ACC112 (cell line): ENCODE measurements around the gene SNAP25.

ENCODE experiments used
- H2AFZ ChIP-seq: fragments of 200-600 bp; sonication (generic); one replicate; pipeline ENCODE4 v1.6.0; 2017; ENCODE audit warnings: antibody characterized with exemption, low read length; ENCODE audit not compliant: unreplicated experiment
- H3K27ac ChIP-seq: fragments of 200-600 bp; sonication (generic); 2 replicates; pipeline ENCODE4 v1.5.1; 2014; ENCODE audit warnings: low read depth, mild to moderate bottlenecking, antibody characterized with exemption, low read length, moderate library complexity
- H3K27me3 ChIP-seq: fragments of 200-600 bp; sonication (generic); 2 replicates; pipeline ENCODE4 v1.6.1; 2014; ENCODE audit warnings: mild to moderate bottlenecking, antibody characterized with exemption, low read length, moderate library complexity, mixed read lengths; ENCODE audit not compliant: insufficient read depth
- H3K36me3 ChIP-seq: fragments of 200-600 bp; sonication (generic); 2 replicates; pipeline ENCODE4 v1.6.1; 2016; ENCODE audit warnings: mild to moderate bottlenecking, antibody characterized with exemption, low read length, moderate library complexity, mixed read lengths; ENCODE audit not compliant: insufficient read depth
- H3K4me1 ChIP-seq: fragments of 200-600 bp; sonication (generic); one replicate; pipeline ENCODE4 v1.6.1; 2016; ENCODE audit warnings: low read length, mixed read lengths; ENCODE audit not compliant: insufficient read depth, unreplicated experiment, control insufficient read depth
- H3K4me3 ChIP-seq: fragments of 200-600 bp; sonication (generic); 2 replicates; pipeline ENCODE4 v1.5.1; 2014; ENCODE audit warnings: mild to moderate bottlenecking, low read depth, low read length
- H3K79me2 ChIP-seq: fragments of 200-600 bp; sonication (generic); one replicate; pipeline ENCODE4 v1.6.0; 2016; ENCODE audit warnings: low read length; ENCODE audit not compliant: control insufficient read depth, unreplicated experiment, insufficient read depth

The SNAP25 gene

DNA sequence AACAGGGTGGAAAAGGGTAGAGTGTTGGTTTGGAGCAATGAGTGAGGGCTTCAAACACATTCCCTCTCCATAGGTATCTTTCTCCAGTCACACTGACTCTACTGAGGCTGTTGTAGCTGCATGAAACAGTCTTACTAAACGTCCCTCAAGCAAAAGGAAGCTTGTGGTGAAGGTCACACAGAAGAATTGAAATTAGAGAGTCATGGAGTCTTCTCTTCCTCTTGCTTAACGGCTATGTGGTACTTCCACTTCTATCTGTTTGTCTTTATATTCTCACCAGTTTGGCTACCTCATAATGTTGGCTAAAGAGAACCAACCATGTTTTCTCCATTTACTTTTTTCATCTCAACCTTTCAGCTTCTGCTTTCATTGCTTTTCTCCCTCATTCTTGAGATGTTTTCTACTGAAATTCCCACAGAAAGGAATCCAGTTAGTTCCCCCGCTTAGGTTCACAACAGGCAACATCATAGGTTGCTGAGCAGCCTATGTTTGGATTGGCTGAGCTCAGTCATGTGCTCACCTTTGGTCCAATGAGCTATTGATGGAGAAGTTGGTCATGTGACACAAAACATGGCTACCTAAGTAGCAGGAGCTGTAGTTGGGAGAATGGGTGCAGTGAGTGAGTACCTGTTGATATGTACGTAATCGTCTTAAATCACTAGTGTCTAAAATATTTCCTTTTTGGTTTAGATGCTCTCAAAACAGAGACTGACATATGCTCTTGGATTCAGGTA, 99.8 kb downstream of the SNAP25 start:
- peaks cover 35% of the 10 kb centered on the region for H3K4me1 ChIP-seq
- H2AFZ ChIP-seq, result no peak overlapping the region
- H3K79me2 ChIP-seq, result no peaks in the 10 kb centered on the region
- no peaks in the 10 kb centered on the region for H3K36me3 ChIP-seq
- H3K4me3 ChIP-seq, result no peak overlapping the region
- no peak overlapping the region for H3K27ac ChIP-seq
- no peaks in the 10 kb centered on the region for H3K27me3 ChIP-seq

DNA sequence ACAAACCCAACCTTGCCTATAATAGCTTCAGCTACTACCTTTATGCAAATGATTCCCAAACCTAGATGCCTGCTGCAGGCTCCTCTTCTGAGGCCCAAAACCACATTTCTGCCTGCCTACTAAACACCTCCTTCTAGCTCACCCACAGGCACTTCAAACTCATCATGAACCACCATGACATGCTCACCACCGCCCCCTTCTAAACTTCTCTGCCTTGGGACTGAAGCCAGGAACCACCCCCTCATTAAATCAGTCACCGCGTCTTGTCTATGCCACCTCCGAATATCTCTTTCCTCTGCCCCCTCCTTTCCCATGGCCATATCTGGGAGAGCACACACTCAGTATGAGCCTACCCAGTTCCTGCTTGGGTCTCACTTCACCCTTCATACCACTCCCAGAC, 101.2 kb downstream of the SNAP25 start:
- no peaks in the 10 kb centered on the region for H3K36me3 ChIP-seq
- no peaks in the 10 kb centered on the region for H3K79me2 ChIP-seq
- no peak overlapping the region for H3K4me3 ChIP-seq
- no peak overlapping the region for H2AFZ ChIP-seq
- H3K27me3 ChIP-seq, result no peaks in the 10 kb centered on the region
- H3K27ac ChIP-seq, result no peak overlapping the region
- peaks cover 21% of the 10 kb centered on the region for H3K4me1 ChIP-seq

DNA sequence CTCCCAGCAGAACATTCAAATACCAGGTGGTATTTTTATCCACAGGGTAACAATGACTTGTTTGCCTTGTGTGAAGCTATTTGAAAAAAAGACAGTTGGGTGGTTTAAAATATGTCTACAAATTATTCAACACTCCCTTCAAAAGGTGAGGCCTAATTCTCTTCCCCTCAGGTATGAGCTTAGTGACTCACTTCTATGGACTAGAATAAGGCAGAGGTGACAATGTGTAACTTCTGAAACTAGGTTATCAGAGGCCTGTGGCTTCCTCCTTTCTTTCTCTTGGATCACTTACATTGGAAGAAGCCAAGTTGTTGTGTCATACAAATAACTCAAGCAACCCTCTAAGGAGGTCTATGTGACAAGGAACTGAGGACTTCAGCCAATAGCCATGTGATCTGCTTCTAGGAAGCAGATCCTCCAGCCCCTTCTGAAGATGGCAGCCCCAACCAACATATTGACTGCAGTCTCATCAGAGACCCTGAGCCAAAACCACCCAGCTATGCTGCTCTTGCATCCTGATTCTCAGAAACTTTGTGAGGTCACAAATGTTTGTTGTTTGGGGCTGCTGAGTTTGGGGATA, 102.6 kb downstream of the SNAP25 start:
- Histone ChIP-seq H3K27ac (no peak overlapping the region), H3K4me1 (peaks cover 16% of the 10 kb centered on the region)

DNA sequence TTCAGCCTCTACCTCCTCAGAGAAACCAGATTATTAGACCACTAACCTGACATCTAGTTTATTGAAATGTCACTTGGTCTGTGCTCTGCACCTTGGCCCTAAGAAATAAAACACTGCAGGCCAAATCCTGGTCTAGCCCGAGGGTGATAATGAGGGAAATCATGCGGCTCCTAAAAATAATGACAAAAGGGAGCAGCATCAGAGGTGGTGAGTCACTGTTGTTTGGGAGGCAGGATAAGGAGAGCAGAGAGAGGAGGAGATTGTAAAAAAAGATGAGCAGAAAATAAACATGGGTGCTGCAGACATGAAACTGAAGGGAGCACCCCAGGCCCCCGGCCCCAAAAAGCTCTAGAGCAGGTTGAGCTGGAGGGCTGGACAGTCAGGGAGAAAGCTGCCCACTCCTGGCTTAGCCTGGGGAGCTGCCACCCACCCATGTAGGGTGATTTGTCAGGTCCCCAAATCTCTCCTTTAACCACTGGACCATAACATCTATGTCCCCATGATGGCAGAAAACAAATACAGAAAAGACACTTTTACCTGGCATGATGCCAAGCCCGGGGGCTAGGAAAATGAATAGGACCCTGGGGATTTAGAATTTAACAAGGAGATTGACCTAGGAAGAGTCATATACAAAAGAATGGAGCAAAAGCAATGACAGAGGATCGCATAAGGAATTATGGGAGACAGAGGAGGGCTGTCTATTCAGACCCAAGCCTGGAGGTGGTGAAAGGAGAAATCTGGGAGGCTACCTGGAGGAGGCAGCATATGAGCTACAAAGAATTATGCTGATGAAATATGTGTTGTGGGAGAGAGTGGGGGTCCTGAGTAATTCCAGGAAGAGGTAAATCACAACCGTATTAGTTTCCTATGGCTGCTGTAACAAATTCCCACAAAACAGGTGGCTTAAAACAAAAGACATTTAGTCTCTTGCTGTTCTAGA, 103.7 kb downstream of the SNAP25 start:
- H3K79me2 ChIP-seq, result no peaks in the 10 kb centered on the region
- no peaks in the 10 kb centered on the region for H3K27me3 ChIP-seq
- no peaks in the 10 kb centered on the region for H3K36me3 ChIP-seq
- H3K4me1 ChIP-seq, result peaks cover 16% of the 10 kb centered on the region
- no peak overlapping the region for H3K4me3 ChIP-seq
- H2AFZ ChIP-seq, result peak overlapping the region; percentile 46
- H3K27ac ChIP-seq, result no peak overlapping the region

More for the DNA sequence above, 102.6 kb downstream of the SNAP25 start:
- H3K36me3 ChIP-seq, result no peaks in the 10 kb centered on the region
- H3K4me3 ChIP-seq, result no peak overlapping the region
- H2AFZ ChIP-seq, result no peak overlapping the region
- H3K27me3 ChIP-seq, result no peaks in the 10 kb centered on the region
- H3K79me2 ChIP-seq, result no peaks in the 10 kb centered on the region

DNA sequence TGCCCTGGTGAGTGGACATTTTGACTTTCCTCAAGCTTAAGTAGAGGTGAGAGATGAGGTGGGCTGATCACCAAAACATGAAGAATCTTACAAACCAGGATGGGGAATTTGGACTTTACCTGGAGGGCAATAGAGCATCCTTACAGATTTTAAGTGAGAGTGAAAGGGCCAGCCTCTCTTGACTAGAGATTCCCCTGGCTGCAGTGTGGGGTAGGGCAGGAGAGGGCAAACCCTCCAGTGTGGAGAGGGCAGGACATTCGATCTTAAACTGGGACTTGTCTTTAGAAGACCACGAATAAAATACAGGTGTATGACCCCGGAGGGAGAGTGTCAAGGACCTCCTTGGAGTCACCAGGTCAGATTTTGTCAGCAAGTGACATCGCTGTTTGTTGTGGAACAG, 105.1 kb downstream of the SNAP25 start:
- no peak overlapping the region for H3K27ac ChIP-seq
- no peaks in the 10 kb centered on the region for H3K27me3 ChIP-seq
- no peaks in the 10 kb centered on the region for H3K36me3 ChIP-seq
- no peak overlapping the region for H2AFZ ChIP-seq
- H3K79me2 ChIP-seq, result no peaks in the 10 kb centered on the region
- no peak overlapping the region for H3K4me3 ChIP-seq
- peaks cover 16% of the 10 kb centered on the region for H3K4me1 ChIP-seq

DNA sequence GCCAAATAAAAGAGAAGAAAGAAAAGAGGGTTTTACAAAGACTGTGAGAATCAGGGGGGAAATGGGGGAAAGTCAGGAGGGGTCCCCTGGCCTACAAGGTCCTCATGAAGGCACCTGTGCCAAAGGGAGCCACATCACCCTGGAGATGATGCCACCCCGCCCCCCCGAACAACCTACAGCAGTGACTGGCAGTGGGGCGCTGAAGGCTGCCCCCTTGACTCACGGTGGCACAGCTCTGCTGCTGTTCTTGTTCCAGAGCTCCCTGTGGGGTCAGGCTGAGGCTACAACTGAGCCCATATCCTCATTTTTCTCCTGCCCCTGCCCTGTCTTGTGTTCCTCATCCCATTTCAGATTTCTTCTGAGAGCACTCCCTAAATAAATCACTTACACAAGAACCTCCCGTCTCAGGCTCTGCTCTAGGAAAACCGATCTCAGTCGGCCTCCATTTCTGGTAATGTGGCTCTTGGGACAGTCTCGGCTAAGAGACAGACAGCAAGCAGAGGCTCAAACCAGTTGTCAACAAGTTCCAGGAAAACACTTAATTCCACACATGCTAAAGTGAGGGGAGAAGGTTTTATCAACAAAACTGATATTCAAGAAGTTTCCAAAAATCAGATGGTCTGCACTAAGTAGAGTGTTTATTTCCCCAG, 105.7 kb downstream of the SNAP25 start:
- H3K4me3 ChIP-seq, result no peak overlapping the region
- no peaks in the 10 kb centered on the region for H3K36me3 ChIP-seq
- no peak overlapping the region for H2AFZ ChIP-seq
- no peaks in the 10 kb centered on the region for H3K27me3 ChIP-seq
- peaks cover 22% of the 10 kb centered on the region for H3K4me1 ChIP-seq
- no peaks in the 10 kb centered on the region for H3K79me2 ChIP-seq
- H3K27ac ChIP-seq, result no peak overlapping the region

DNA sequence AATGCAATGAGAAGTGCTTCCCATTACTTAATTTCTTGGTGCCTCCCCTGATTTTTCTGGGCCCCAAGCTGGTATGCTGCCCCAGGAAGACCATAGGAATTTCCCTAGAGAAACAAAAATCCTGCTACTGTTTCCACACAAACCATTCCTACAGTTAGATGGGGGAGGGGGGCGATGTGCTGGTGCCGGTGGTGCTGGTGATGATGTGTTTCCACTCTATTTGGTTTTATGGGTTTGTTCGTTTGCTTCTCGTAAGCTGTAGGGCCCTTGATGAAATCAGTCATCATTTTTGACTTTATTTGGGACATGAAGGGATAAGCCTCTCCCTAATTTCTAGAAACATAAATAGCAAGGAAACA, 110.2 kb downstream of the SNAP25 start:
- no peaks in the 10 kb centered on the region for H3K36me3 ChIP-seq
- H3K4me3 ChIP-seq, result no peak overlapping the region
- H2AFZ ChIP-seq, result no peak overlapping the region
- peaks cover 21% of the 10 kb centered on the region for H3K4me1 ChIP-seq
- no peaks in the 10 kb centered on the region for H3K79me2 ChIP-seq
- no peak overlapping the region for H3K27ac ChIP-seq
- no peaks in the 10 kb centered on the region for H3K27me3 ChIP-seq

DNA sequence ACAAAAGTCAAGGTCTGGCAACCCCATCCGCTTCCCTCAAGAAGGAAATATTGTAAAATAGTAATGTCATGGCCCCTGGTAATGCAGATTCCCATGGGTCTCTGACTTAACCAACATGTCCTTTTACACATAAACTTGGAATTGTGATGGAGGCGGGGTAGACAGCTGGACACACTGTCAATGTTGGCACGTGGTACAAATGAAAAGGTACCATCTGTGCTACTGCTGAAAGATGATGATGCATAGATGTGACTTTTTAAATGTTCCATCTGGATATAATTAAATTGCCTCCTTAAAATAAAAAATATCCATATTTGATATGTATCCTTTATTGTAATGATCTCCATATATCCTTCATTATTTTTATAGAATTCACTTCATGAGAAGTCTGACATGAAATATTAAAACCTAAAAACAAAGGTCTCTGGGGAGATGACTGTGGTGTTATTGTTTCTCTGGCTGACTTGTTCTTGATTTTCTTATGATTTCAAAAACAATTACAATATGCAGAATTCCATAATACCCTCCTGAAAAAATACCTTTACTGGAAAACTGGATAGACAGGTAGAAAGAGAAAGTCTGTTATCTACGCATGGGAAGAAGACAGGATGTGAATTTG, 110.9 kb downstream of the SNAP25 start:
- Histone ChIP-seq H3K27ac (no peak overlapping the region), H2AFZ (no peak overlapping the region), H3K4me1 (peaks cover 21% of the 10 kb centered on the region), H3K79me2 (no peaks in the 10 kb centered on the region), H3K27me3 (no peaks in the 10 kb centered on the region), H3K36me3 (no peaks in the 10 kb centered on the region), H3K4me3 (no peak overlapping the region)

DNA sequence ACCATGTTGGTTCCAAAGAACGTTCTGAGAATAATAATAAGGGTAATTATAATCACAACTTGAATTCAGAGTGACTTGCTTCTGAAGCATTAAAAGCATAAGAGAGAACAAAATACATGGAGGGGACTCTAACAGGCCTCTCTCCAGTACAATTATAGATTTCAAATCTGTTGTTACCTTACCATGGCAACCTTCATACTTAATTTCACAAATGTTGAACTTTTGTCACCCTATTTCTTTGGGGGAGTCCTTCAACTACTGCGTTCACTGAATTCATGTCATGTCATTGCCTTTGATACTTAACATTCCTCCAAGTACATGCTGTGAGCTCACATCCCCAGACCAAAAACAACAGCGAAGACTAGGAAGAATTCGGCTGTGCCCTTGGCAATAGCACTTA, 111.4 kb downstream of the SNAP25 start:
- Histone ChIP-seq H3K27me3 (no peaks in the 10 kb centered on the region), H3K4me3 (no peak overlapping the region), H2AFZ (no peak overlapping the region), H3K4me1 (peaks cover 21% of the 10 kb centered on the region), H3K27ac (no peak overlapping the region), H3K36me3 (no peaks in the 10 kb centered on the region), H3K79me2 (no peaks in the 10 kb centered on the region)
